ENCODE results near the gene SLC2A9.
"Not testable (repeated sequence)": the region's sequence is repeated elsewhere in the genome, so short reads cannot be mapped to it uniquely, and the experiment has no call there.

The SLC2A9 gene

DNA sequence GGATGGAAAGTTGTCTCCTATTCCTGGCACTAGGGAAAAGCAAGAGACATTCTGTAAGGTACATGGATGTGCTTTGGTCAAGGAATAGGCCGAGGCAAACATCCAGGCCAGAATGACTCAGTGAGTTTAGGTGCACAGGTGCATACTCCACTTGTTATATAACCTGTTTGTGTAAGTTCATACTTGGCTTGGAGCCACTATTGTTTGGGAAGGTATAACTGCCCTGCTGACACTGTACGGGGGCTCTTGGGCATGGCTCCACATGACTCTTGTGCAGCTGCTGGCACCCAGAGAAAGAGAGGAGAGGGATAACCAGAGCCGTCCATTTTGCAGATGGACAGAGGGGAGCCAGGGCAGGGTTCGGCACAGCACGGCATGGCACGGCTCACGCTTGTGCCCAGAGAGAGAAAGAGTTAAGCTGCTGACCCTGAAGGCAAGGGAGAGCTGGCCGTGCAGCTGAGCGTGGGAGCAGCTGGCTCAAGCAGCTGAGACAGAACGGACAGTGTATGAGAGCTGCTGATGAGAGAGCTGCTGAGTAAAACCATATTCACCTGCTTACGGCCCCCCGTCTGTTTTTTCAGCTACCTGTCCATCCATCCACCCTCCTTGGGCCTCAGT is 98.0 kb downstream of the SLC2A9 start:
- no peak for DNase-seq

DNA sequence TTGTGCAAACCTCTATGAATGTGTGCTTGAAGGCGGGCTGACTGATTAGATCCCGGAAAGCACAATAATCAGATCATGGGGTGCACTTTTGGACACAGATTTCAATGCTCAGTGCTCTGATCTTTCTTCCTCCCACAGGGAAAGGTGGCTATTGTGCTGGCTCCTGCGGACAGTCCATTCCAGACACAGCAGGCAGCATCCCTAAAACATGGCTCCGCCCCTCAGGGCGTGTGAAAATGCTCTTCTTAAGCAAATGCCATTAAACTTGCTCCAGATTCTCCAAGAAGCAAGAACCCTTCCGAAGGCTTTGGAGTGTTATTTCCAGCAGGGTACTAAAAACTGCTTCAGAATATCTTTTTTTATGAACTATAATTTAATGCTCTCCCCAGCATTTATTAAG is 100.0 kb downstream of the SLC2A9 start:
- DNase-seq: no peak

DNA sequence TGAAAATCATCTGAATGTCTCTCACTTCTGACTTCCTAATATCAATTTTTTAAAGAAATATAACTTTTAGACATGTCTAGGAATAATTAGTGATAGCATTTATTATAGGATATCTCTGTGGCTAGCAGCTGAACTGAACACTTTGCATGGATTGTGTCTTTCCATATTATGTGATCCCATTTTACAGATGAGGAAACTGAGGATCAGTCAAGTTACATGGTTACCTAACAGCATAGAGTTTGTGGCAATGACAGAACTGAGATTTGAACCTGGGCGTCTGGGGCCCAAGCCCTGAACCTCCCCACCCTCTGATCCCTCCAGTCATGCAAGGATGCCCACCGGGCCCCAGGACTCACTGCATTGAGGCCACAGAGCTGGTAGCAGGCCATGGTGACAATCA is 101.3 kb downstream of the SLC2A9 start:
- DNase-seq: no peak

DNA sequence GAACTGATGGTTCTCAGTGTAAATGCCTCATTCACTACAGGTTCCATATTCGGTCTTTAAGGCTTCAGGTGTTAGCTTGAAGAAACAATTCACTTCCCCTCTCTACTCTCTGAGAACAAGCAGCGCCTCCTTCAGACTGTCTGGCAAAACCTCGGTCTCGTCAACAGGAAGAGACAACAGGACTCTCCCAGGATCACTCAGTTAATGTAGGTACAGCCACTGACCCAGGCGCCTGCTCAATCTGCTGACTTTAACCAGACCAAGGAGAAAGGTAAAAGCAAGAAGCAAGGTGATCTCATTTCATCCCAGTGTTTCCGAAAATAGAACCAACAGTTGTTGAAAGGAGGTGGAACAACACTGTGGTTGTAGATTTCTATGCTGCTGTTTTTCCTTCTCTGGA is 102.2 kb downstream of the SLC2A9 start:
- DNase-seq: no peak

DNA sequence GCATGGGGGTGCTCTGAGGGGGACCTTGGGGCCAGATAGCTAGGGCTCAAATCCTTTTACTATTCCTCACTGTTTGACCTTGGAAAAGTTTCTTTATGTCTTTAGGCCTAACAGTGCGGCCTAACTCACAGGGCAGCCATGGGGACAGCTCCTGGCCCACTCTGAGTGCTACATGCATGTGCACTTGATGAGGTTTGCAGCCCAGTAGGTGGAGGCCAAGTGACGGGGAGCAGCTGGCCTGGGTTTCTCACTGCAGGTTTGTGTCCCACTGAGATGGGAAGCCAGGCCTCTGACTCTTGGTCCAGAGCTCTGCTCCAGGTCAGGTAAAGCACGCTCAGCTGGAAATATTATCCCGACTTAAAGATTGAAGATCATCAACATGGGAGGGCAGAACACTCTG is 102.8 kb downstream of the SLC2A9 start:
- DNase-seq: no peak

DNA sequence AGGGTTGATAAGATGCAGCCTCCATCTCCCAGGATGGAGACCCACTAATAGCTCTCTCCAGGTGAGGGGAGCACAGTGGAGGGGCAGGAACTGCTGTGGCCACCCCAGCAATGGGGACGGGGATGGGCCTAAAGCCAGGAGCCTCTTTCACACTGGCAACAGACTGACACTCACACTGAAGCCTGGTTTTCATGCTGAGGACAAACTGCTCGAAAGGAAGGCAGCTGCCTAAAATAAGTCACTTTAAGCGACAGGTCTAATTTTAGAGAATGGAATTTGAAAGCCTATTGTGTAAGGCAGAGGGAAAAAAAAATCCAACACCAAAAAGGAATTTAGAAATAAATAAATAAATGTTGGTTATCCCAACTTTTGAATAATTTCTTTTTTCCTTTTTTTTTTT is 104.4 kb downstream of the SLC2A9 start:
- DNase-seq: no peak

DNA sequence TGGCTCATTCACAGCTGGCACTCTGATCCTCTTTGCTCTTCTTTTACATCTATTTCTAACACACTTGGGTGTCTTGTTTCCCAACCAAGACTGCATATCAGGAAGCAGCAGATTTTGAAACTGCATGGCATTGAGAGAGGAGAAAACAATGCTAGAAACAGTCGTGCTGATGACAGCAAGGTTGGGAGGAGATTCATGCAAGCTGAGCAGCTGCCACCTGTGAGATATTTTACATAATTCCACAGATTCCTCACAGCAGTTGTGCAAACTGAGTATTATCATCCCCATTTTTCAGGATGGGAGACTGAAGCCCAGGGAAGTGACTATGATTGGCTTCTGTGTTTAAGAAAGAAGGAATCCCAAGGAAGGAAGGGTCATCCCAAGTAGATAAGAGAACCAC is 105.0 kb downstream of the SLC2A9 start:
- DNase-seq: no peak

DNA sequence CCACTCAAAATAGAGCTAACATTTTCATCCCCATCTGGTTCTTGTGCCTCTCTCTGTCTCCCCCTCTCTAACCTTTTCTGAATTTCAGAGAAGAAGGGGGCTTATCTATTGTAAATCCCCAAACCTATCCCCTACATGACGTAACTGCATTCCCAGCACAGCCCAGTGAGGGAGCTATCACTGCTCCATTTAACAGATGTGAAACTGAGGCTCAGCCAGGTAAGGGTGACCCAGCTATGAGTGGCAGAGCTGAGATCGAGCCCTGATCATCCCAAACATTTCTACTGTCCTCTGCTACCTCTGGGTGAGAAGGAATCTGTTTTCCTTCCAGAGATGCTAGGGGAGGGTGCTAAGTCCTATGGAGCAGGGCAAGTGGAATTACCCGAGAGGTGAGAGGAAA is 107.5 kb downstream of the SLC2A9 start:
- no peak for DNase-seq

GRCh38 chr4:9906996-9907395 is 114.3 kb downstream of the SLC2A9 start:
- no peak for DNase-seq

- no peak for DNase-seq
Measured at GRCh38 chr4:9904976-9905587, 116.2 kb downstream of the SLC2A9 start.

DNA sequence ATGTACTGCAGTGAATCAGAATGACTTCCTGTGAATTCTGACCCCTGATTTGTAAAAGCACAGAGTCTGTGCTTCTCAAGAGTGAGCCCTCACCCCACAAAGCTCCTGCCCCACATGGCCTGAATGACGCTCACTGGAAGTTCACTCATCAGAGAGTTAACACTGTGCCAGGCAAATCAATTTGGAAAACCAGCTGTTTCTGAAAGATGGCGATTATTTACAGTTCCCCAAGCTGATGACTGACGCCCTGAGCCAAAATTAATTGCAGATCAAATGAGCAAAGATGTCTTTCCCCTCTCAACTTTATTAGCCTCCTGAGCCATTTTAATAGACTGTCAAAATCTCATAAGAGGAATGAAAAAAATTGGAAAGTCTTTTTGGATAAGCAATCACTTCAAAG is 118.0 kb downstream of the SLC2A9 start:
- DNase-seq: no peak

GRCh38 chr4:9901257-9901656 is 120.0 kb downstream of the SLC2A9 start:
- no peak for DNase-seq

DNA sequence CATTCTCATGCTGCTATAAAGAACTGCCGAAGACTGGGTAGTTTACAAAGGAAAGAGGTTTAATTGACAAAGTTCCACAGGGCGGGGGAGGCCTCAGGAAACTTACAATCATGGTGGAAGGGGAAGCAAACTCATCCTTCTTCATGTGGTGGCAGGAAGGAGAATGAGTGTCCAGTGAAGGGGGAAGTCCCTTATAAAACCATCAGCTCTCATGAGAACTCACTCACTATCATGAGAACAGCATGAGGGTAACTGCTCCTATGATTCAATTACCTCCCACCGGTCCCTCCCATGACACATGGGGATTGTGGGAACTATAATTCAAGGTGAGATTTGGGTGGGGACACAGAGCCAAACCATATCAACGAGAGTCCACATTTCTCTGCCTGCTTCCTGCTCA is 120.7 kb downstream of the SLC2A9 start:
- not testable (repeated sequence) for DNase-seq

- DNase-seq: no peak
Measured at GRCh38 chr4:9899306-9900055, 121.8 kb downstream of the SLC2A9 start.

- DNase-seq: no peak
Measured at GRCh38 chr4:9898596-9899305, 122.5 kb downstream of the SLC2A9 start.

GRCh38 chr4:9895333-9895705 is 126.0 kb downstream of the SLC2A9 start:
- no peak for DNase-seq

DNA sequence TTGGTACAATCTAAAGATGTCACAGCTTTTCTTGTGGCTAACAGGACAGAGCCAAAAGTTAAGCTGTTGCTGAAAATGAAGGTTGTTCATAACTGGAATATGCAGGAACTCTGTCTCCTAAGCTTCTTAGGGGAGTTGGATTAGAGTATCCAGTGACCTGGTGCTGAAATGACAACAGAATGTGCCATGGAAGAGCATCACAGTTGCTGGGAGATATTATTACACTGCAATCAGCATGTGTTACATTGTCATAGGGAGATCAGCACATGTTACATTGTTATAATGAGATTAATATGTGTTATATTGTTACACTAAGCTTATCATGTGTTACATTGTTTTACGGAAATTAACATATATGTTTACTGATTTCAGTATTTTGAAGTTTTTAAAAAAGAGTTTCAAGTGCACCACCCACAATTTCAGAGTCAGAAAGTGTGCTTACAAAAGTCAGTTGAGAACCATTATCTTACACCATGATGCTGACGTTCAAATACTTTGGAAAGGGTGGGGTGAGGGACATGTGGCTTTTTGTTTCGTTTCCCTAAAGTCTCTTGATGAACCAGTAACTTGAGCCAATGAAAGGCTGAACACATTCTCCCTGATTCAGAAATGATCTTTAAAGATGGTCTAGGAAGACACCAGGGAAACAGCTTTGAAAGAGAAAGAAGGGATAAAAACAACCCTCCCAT is 126.5 kb downstream of the SLC2A9 start:
- DNase-seq: no peak

DNA sequence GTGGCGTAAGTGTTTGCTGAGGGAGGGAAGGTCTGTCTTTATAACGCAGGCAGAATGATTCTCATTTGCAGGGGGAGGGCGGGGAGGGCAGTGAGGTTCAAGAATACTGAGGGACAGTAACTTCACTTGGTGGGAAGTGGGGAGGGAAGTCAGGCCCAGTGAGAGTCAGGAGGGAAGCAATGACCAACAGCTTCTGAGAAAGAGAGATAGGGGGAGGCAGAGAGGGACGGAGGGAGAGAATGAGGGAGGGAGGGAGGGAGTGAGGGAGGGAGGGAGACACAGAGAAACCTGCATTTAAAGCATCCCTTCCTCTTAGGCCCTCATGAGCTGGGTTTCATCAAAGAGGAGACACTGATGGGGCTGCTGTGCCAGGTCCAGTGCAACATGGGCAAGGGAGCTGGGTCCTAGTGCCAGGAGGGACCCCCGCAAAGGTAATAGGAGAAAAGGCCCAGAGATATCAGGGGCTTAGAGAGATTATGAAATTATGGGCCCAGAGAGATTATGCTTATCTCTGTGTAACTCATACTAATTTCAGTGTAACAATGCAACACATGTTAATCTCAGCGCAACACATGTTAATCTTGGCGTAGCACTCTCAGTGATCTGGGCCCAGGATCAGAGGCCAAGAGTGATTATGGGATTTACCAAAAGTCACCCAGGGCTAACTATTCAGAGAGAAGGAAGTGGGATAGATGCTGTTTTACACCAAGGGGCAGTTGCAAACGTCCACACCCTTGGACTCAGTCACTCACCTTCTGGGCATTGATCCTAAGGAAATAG is 127.8 kb downstream of the SLC2A9 start:
- DNase-seq: no peak

DNA sequence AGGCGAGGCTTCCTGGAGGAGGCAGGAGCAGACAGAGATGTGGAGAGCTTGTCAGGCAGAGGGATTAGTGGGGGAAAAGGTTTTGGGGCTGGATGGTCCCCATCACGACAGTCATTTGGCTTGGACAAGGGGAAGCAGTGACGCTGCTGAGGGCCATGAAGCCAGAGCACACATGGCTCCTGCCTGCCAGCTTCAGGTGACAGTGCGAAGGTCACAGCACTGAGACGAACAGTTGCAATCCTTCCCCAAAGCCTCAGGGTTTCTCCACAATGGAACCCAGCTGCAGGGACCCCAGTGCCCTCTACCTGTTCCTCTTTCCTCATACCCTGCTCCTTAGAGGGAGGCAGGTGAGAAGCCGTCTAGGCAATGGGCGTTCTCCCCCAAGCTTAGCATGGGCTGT is 129.6 kb downstream of the SLC2A9 start:
- DNase-seq: no peak

GRCh38 chr4:9891056-9891455 is 130.2 kb downstream of the SLC2A9 start:
- DNase-seq: no peak

GRCh38 chr4:9889306-9889705 is 132.0 kb downstream of the SLC2A9 start:
- DNase-seq: no peak

DNA sequence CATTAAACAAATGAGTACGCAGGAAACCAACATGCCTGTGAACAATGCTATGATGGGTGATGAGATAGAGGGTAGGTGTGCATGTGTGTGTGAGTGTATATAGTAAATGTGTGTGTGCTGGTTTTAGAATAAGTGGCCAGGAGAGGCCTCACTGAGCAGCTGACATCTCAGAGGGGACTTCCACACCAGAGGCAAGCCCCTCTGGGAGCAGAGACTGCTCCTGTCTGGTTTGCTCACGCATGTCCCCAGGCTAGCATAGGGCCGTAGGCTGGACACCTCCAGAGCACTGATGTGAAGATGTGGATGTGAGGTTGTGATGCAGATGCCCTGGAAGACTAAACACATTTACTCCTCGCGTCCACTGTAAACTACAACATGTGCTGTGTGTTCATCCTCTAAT is 135.3 kb downstream of the SLC2A9 start:
- no peak for DNase-seq

Measured in stimulated activated naive CD4-positive, alpha-beta T cell (primary cell).